BJ (cell line): Measurements from ENCODE around the gene MAML3. TPM values are rescaled to one million over a fixed set of nuclear protein-coding genes. Genes with fewer than 3 reads are reported as not detected.

Source experiments
- CTCF ChIA-PET: fragments of 350-600 bp; formaldehyde crosslinking; extraction: SDS; loops from one replicate; lab custom pipeline; 2021; ENCODE audit warnings: antibody characterized with exemption, inconsistent platforms; lab: Yijun Ruan, JAX
- POLR2A ChIA-PET: fragments of 300-600 bp; sonication (Branson Sonifier 250); formaldehyde crosslinking; extraction: SDS; loops from one replicate; lab custom pipeline; 2021; ENCODE audit warnings: antibody characterized with exemption; lab: Charles Lee
- DNase-seq: peaks from one replicate; pipeline ENCODE4 v3.0.0-alpha.2; 2011; ENCODE audit warnings: low read depth
- H3K27me3 ChIP-seq: 2 replicates; pipeline ENCODE4 v1.6.0; 2011; ENCODE audit warnings: low read length; ENCODE audit not compliant: control insufficient read depth, insufficient read depth
- H3K36me3 ChIP-seq: 2 replicates; pipeline ENCODE4 v1.5.1; 2011; ENCODE audit warnings: low read length; ENCODE audit not compliant: control insufficient read depth, insufficient read depth
- H3K4me3 ChIP-seq: 2 replicates; pipeline ENCODE4 v1.5.1; 2011; ENCODE audit warnings: low read depth, mild to moderate bottlenecking, control low read depth, low read length
- CTCF ChIP-seq: IDR thresholded peaks from 2 replicates; pipeline ENCODE4 v1.5.1; 2011; ENCODE audit warnings: low read depth, mild to moderate bottlenecking, control low read depth, inconsistent platforms, low read length, moderate library complexity; ENCODE audit not compliant: insufficient read depth
- polyA plus RNA-seq: library from polyadenylated mRNA; depleted of rRNA; stranded (reverse); fragments of >200 nt; gene quantifications from 2 replicates; pipeline ENCODE4 v1.2.3, GENCODE V29; 2011

The MAML3 gene
- polyA plus RNA-seq, 1 experiment, result 1.6 TPM

- H3K4me3 ChIP-seq, result no peak overlapping the region
- ChIA-PET POLR2A (no interaction called here), CTCF (interaction anchor here (0.8 kb wide), 1 partner anchor 15 kb away, joined by 3 read pairs; no protein-coding TSS in a partner anchor)
Measured at GRCh38 chr4:139971111-139971510, 182.9 kb downstream of the MAML3 start.

GRCh38 chr4:139969635-139970266 lies 184.2 kb downstream of the MAML3 start:
- no peak overlapping the region for H3K4me3 ChIP-seq
- CTCF ChIA-PET, result no interaction called here

More at GRCh38 chr4:139971111-139971510, 182.9 kb downstream of the MAML3 start:
- no peak for TF ChIP-seq CTCF
- no peak for DNase-seq
- no peaks in the 10 kb centered on the region for H3K27me3 ChIP-seq
- H3K36me3 ChIP-seq, result no peaks in the 10 kb centered on the region

GRCh38 chr4:139968831-139969230 lies 185.2 kb downstream of the MAML3 start:
- CTCF ChIA-PET, result no interaction called here
- H3K27me3 ChIP-seq, result no peaks in the 10 kb centered on the region

More at GRCh38 chr4:139969635-139970266, 184.2 kb downstream of the MAML3 start:
- no peak for DNase-seq
- TF ChIP-seq CTCF, result no peak
- H3K36me3 ChIP-seq, result no peaks in the 10 kb centered on the region
- POLR2A ChIA-PET, result no interaction called here
- no peaks in the 10 kb centered on the region for H3K27me3 ChIP-seq

GRCh38 chr4:139966383-139966782 lies 187.6 kb downstream of the MAML3 start:
- CTCF ChIA-PET, result interaction anchor here (1.2 kb wide), 1 partner anchor 16 kb away, joined by 3 read pairs; no protein-coding TSS in a partner anchor
- H3K36me3 ChIP-seq, result no peaks in the 10 kb centered on the region

More at GRCh38 chr4:139968831-139969230, 185.2 kb downstream of the MAML3 start:
- POLR2A ChIA-PET, result no interaction called here
- Histone ChIP-seq H3K36me3 (no peaks in the 10 kb centered on the region), H3K4me3 (no peak overlapping the region)
- TF ChIP-seq CTCF, result no peak
- DNase-seq, result no peak

More at GRCh38 chr4:139966383-139966782, 187.6 kb downstream of the MAML3 start:
- TF ChIP-seq CTCF, result no peak
- Histone ChIP-seq H3K4me3 (no peak overlapping the region), H3K27me3 (no peaks in the 10 kb centered on the region)
- POLR2A ChIA-PET, result no interaction called here
- no peak for DNase-seq
